EH (cell line): Measurements from ENCODE around the gene PTPRU.

Source experiments
- DNase-seq: peaks from one replicate; pipeline ENCODE4 v3.0.0-alpha.2; 2015; ENCODE audit warnings: low read depth

Gene PTPRU

GRCh38 chr1:29335573-29335972 lies 99.3 kb downstream of the PTPRU start:
- DNase-seq = no peak

- no peak for DNase-seq
These were observed 102.7 kb downstream of the PTPRU start for GRCh38 chr1:29338908-29339575.

GRCh38 chr1:29341936-29342335 lies 105.6 kb downstream of the PTPRU start:
- DNase-seq = peak; percentile 7

GRCh38 chr1:29342351-29342750 lies 106.0 kb downstream of the PTPRU start:
- no peak for DNase-seq

GRCh38 chr1:29342983-29343382 lies 106.7 kb downstream of the PTPRU start:
- DNase-seq = no peak

GRCh38 chr1:29343476-29343875 lies 107.2 kb downstream of the PTPRU start:
- no peak for DNase-seq

GRCh38 chr1:29343908-29344307 lies 107.6 kb downstream of the PTPRU start:
- no peak for DNase-seq

GRCh38 chr1:29344336-29344735 lies 108.0 kb downstream of the PTPRU start:
- no peak for DNase-seq

GRCh38 chr1:29346576-29346975 lies 110.3 kb downstream of the PTPRU start:
- DNase-seq = no peak

GRCh38 chr1:29349871-29350491 lies 113.7 kb downstream of the PTPRU start:
- no peak for DNase-seq

- DNase-seq = no peak
These were observed 116.5 kb downstream of the PTPRU start for GRCh38 chr1:29352719-29353420.

GRCh38 chr1:29354511-29355098 lies 118.3 kb downstream of the PTPRU start:
- no peak for DNase-seq

GRCh38 chr1:29355375-29355774 lies 119.1 kb downstream of the PTPRU start:
- DNase-seq = no peak

- no peak for DNase-seq
These were observed 120.3 kb downstream of the PTPRU start for GRCh38 chr1:29356663-29357062.

GRCh38 chr1:29357452-29357851 lies 121.1 kb downstream of the PTPRU start:
- no peak for DNase-seq

GRCh38 chr1:29358183-29358582 lies 121.9 kb downstream of the PTPRU start:
- no peak for DNase-seq

- DNase-seq = no peak
These were observed 124.4 kb downstream of the PTPRU start for GRCh38 chr1:29360768-29361167.

GRCh38 chr1:29361686-29362085 lies 125.4 kb downstream of the PTPRU start:
- DNase-seq = no peak

- no peak for DNase-seq
These were observed 125.8 kb downstream of the PTPRU start for GRCh38 chr1:29362116-29362515.

- DNase-seq = no peak
These were observed 126.4 kb downstream of the PTPRU start for GRCh38 chr1:29362764-29363163.

- DNase-seq = no peak
These were observed 127.2 kb downstream of the PTPRU start for GRCh38 chr1:29363536-29363935.

GRCh38 chr1:29364101-29364678 lies 127.9 kb downstream of the PTPRU start:
- no peak for DNase-seq
